Measurements from ENCODE around the gene CCNG1.

- TF ChIP-seq CTCF (conservative IDR thresholded peaks at IDR 0.05; ENCODE audit: low read depth, low read length): no peak
- no peak for TF ChIP-seq EZH2 (IDR thresholded peaks at IDR 0.05; ENCODE audit: borderline replicate concordance, low read depth, low read length, poor library complexity, severe bottlenecking)
Measured at GRCh38 chr5:163448491-163448890, 11.1 kb downstream of the CCNG1 start.
